ELF-1 (cell line): Measurements from ENCODE around the gene RAD18.

ENCODE experiments used
- DNase-seq: peaks from one replicate; pipeline ENCODE4 v3.0.0-alpha.2; 2016; ENCODE audit warnings: low read depth, low spot score

The RAD18 gene

GRCh38 chr3:8963137-8963853, at the start of gene RAD18:
RAD18 (minus strand) TSS chr3:8963472; CDS start chr3:8963385, 87 bp downstream.
- DNase-seq: peak; percentile 98

- no peak for DNase-seq
Observed at GRCh38 chr3:9012521-9012920, 49.2 kb upstream of the RAD18 start.

GRCh38 chr3:9009976-9010545, 46.8 kb upstream of the RAD18 start:
- DNase-seq: no peak

GRCh38 chr3:9008550-9009255, 45.4 kb upstream of the RAD18 start:
- no peak for DNase-seq

- no peak for DNase-seq
Observed at GRCh38 chr3:9007928-9008327, 44.7 kb upstream of the RAD18 start.

- no peak for DNase-seq
Observed at GRCh38 chr3:9007213-9007612, 43.9 kb upstream of the RAD18 start.

GRCh38 chr3:9000041-9000440, 36.8 kb upstream of the RAD18 start:
- DNase-seq: no peak

- no peak for DNase-seq
Observed at GRCh38 chr3:8997151-8997550, 33.9 kb upstream of the RAD18 start.

GRCh38 chr3:8996681-8997121, 33.4 kb upstream of the RAD18 start:
- peak; percentile 57 for DNase-seq

- DNase-seq: no peak
Observed at GRCh38 chr3:8996216-8996615, 32.9 kb upstream of the RAD18 start.

- DNase-seq: no peak
Observed at GRCh38 chr3:8994226-8994625, 31.0 kb upstream of the RAD18 start.

GRCh38 chr3:8993331-8993730, 30.1 kb upstream of the RAD18 start:
- no peak for DNase-seq

GRCh38 chr3:8992854-8993253, 29.6 kb upstream of the RAD18 start:
- no peak for DNase-seq

- DNase-seq: no peak
Observed at GRCh38 chr3:8992199-8992598, 28.9 kb upstream of the RAD18 start.

- no peak for DNase-seq
Observed at GRCh38 chr3:8990266-8991215, 27.3 kb upstream of the RAD18 start.

- DNase-seq: peak; percentile 51
Observed at GRCh38 chr3:8988791-8989558, 25.7 kb upstream of the RAD18 start.

GRCh38 chr3:8988384-8988655, 25.0 kb upstream of the RAD18 start:
- DNase-seq: no peak

GRCh38 chr3:8987645-8988383, 24.5 kb upstream of the RAD18 start:
- peak; percentile 94 for DNase-seq

GRCh38 chr3:8987226-8987625, 24.0 kb upstream of the RAD18 start:
- DNase-seq: no peak

GRCh38 chr3:8986741-8987140, 23.5 kb upstream of the RAD18 start:
- DNase-seq: no peak
